Adrenal gland (tissue), 12 donors: ENCODE measurements around the gene CIZ1. TPM values are rescaled to one million over a fixed set of nuclear protein-coding genes. Genes with fewer than 3 reads are reported as not detected.

Experiments used
- DNase-seq, 7 donors: peaks; one replicate each; pipeline ENCODE4 v3.0.0-alpha.2; 2019 to 2020
- H3K27ac ChIP-seq, 5 donors: fragments of 200-600 bp; sonication (generic) in 4 of 5; 1 replicate in 3 of 5; 2 replicates in 2 of 5; pipeline versions ENCODE4 v1.5.1 to v1.8.0; 2016 to 2020; ENCODE audit warnings: mild to moderate bottlenecking in 1 of 5
- H3K27me3 ChIP-seq: fragments of 200-600 bp; 2 replicates; pipeline ENCODE4 v1.8.0; 2021
- H3K36me3 ChIP-seq, 2 donors: fragments of 200-600 bp; replicated peaks in 1 of 2; 1 replicate in 1 of 2; 2 replicates in 1 of 2; pipeline versions ENCODE4 v1.5.1 to v1.8.0; 2018 to 2022
- H3K4me1 ChIP-seq, 2 donors: fragments of 200-600 bp; replicated peaks in 1 of 2; 1 replicate in 1 of 2; 2 replicates in 1 of 2; pipeline versions ENCODE4 v1.5.1 to v1.8.0; 2018 to 2021
- H3K4me3 ChIP-seq, 4 donors: fragments of 200-600 bp; sonication (generic) in 3 of 4; one replicate each; pipeline ENCODE4 v1.5.1; 2016 to 2018
- H3K9me3 ChIP-seq, 3 donors: fragments of 200-600 bp; sonication (generic) in 1 of 3; replicated peaks in 1 of 3; 1 replicate in 2 of 3; 2 replicates in 1 of 3; pipeline versions ENCODE4 v1.5.1 to v1.8.0; 2016 to 2021
- CTCF ChIP-seq, 6 experiments: fragments of 450-650 bp in 4 of 6; fragments of 200-600 bp in 2 of 6; sonication (generic) in 1 of 6; IDR thresholded peaks; 1 replicate in 5 of 6; 2 replicates in 1 of 6; pipeline versions ENCODE4 v1.5.1 to v1.8.0; 2016 to 2021; ENCODE audit warnings: antibody characterized with exemption in 6 of 6, mild to moderate bottlenecking in 2 of 6, moderate library complexity in 1 of 6
- POLR2A ChIP-seq, 2 donors: fragments of 450-650 bp; IDR thresholded peaks; one replicate each; pipeline ENCODE4 v1.6.1; 2017; ENCODE audit warnings: antibody characterized with exemption in 2 of 2, mild to moderate bottlenecking in 2 of 2, moderate library complexity in 1 of 2
- WGBS, 4 donors: extraction: QIAGEN DNeasy Blood & Tissue Kit in 2 of 4; methylation state at CpG; one replicate each; pipeline versions ENCODE4 v1.1.5 to v1.1.7; 2013 to 2017; 5-methylcytosine and 5-hydroxymethylcytosine counted together
- intact Hi-C, 2 donors: fragments of 100-400 bp; cut with DNase I; formaldehyde crosslinking; loops; one replicate each; pipeline versions ENCODE4 v1.14.1 to v1.15.0; 2022 to 2023
- polyA plus RNA-seq, 3 donors: library from polyadenylated mRNA; stranded (reverse); fragments of 200-250 nt in 2 of 3; fragments of 350-450 nt in 1 of 3; fragmentation: Illumina TruSeq in 1 of 3; extraction: RNeasy Lipid Tissue Mini Kit (QIAGEN cat#74804) in 1 of 3; gene quantifications; one replicate each; pipeline ENCODE4 v1.2.3, GENCODE V29; 2013 to 2014
- total RNA-seq, 9 donors: library from RNA; depleted of rRNA in 4 of 9; stranded (reverse); fragments of >200 nt in 4 of 9; fragments of 120-200 nt in 1 of 9; fragmentation: NEBNext Ultra II Directional in 1 of 9; extraction: Animal tissue kit (Norgen Biotek cat#: 25700) in 1 of 9; gene quantifications; one replicate each; pipeline versions ENCODE4 v1.1.0 to v1.2.4, GENCODE V29; 2013 to 2023
- donor health status: healthy with polysubstance abuse.
- donor health status: Bipolar disorder and iron deficiency.
- donor health status: DM: yes; HTN: yes; CAD: no.
- donor health status: DM: no; HTN: no; CAD: no.
- donor health status: DM: no; HTN: no; CAD: no.
- donor health status: DM: yes; HTN: yes; CAD: no.

Gene CIZ1
- total and polyA plus RNA-seq, 12 donors, result 25.3 to 142 (median 80.4) TPM

GRCh38 chr9:128190516-128191405, 611 bp downstream of the CIZ1 start:
- Histone ChIP-seq H3K4me1 (peaks cover 13 to 20% of the 10 kb centered on the region in 2 donors), H3K36me3 (peaks cover 0 to 36% of the 10 kb centered on the region in 2 donors), H3K9me3 (no peaks in the 10 kb centered on the region), H3K27me3 (no peaks in the 10 kb centered on the region), H3K27ac (peak overlapping the region; percentile 47 to 95 (median 81)), H3K4me3 (peak overlapping the region; percentile 37 to 93 (median 64))
- intact Hi-C loops, result no loop called here
- DNase-seq, result peak in 3 of 7 donors; percentile 28 to 43 (median 40)
- 17 to 27% (median 21%) methylated on average over 25 to 32 of the region's 32 CpGs for WGBS, 4 donors
- TF ChIP-seq POLR2A (IDR thresholded peaks at IDR 0.05) (no peak), CTCF (IDR thresholded peaks at IDR 0.05) (no peak)

GRCh38 chr9:128190013-128190412, 1.4 kb downstream of the CIZ1 start:
- Histone ChIP-seq H3K4me1 (peaks cover 13 to 20% of the 10 kb centered on the region in 2 donors), H3K27me3 (no peaks in the 10 kb centered on the region), H3K9me3 (no peaks in the 10 kb centered on the region), H3K36me3 (peaks cover 0 to 43% of the 10 kb centered on the region in 2 donors), H3K27ac (no peak overlapping the region), H3K4me3 (no peak overlapping the region)
- no peak for TF ChIP-seq POLR2A (IDR thresholded peaks at IDR 0.05)
- no peak for TF ChIP-seq CTCF (IDR thresholded peaks at IDR 0.05)
- DNase-seq, result no peak
- WGBS, 4 donors, result 71 to 94% (median 92%) methylated on average over 2 of the region's 2 CpGs
- intact Hi-C loops, result no loop called here

GRCh38 chr9:128188209-128188608, 3.2 kb downstream of the CIZ1 start:
- 73 to 80% (median 79%) methylated on average over 1 of the region's 1 CpG for WGBS, 4 donors
- no peak overlapping the region for H3K27ac ChIP-seq
- no peak overlapping the region for H3K4me3 ChIP-seq
- no peaks in the 10 kb centered on the region for H3K9me3 ChIP-seq
- H3K36me3 ChIP-seq, result peaks cover 0 to 59% of the 10 kb centered on the region in 2 donors
- H3K4me1 ChIP-seq, result peaks cover 13 to 20% of the 10 kb centered on the region in 2 donors
- no peak for DNase-seq
- TF ChIP-seq POLR2A (IDR thresholded peaks at IDR 0.05) (no peak), CTCF (IDR thresholded peaks at IDR 0.05) (no peak)
- no peaks in the 10 kb centered on the region for H3K27me3 ChIP-seq
- intact Hi-C loops, result no loop called here

GRCh38 chr9:128187361-128187760, 4.0 kb downstream of the CIZ1 start:
- no peak overlapping the region for H3K4me3 ChIP-seq
- TF ChIP-seq CTCF (IDR thresholded peaks at IDR 0.05), result no peak
- TF ChIP-seq POLR2A (IDR thresholded peaks at IDR 0.05), result no peak
- no peak for DNase-seq
- H3K36me3 ChIP-seq, result peaks cover 0 to 68% of the 10 kb centered on the region in 2 donors
- intact Hi-C loops, result no loop called here
- H3K27ac ChIP-seq, result no peak overlapping the region
- peaks cover 13 to 16% of the 10 kb centered on the region in 2 donors for H3K4me1 ChIP-seq
- WGBS, 4 donors, result 85 to 94% (median 90%) methylated on average over 2 of the region's 2 CpGs
- H3K27me3 ChIP-seq, result no peaks in the 10 kb centered on the region
- no peaks in the 10 kb centered on the region for H3K9me3 ChIP-seq
